ENCODE data around the gene TOR1AIP1. TPM values are rescaled to one million over a fixed set of nuclear protein-coding genes. Genes with fewer than 3 reads are reported as not detected.

TOR1AIP1 gene
- polyA plus RNA-seq, 1 donor: 26.0 TPM

GRCh38 chr1:179935909-179936496 is 53.9 kb downstream of the TOR1AIP1 start:
- no peak overlapping the region for H3K4me3 ChIP-seq (ENCODE audit: low read length)
- H3K4me1 ChIP-seq (ENCODE audit: control insufficient read depth, insufficient read depth, low read length): peaks cover 8% of the 10 kb centered on the region
- H3K9me3 ChIP-seq (ENCODE audit: control insufficient read depth, low read depth, low read length): no peaks in the 10 kb centered on the region
- no CpG with 5 or more reads among the region's 1 CpG for WGBS (ENCODE audit: insufficient coverage, low lambda C conversion rate)
- no peaks in the 10 kb centered on the region for H3K27me3 ChIP-seq (ENCODE audit: control insufficient read depth, insufficient read depth, low read length)
- no peak overlapping the region for H3K27ac ChIP-seq (ENCODE audit: low read length)
- no peak for DNase-seq
- no peaks in the 10 kb centered on the region for H3K36me3 ChIP-seq (ENCODE audit: control insufficient read depth, insufficient read depth, low read length)

DNA sequence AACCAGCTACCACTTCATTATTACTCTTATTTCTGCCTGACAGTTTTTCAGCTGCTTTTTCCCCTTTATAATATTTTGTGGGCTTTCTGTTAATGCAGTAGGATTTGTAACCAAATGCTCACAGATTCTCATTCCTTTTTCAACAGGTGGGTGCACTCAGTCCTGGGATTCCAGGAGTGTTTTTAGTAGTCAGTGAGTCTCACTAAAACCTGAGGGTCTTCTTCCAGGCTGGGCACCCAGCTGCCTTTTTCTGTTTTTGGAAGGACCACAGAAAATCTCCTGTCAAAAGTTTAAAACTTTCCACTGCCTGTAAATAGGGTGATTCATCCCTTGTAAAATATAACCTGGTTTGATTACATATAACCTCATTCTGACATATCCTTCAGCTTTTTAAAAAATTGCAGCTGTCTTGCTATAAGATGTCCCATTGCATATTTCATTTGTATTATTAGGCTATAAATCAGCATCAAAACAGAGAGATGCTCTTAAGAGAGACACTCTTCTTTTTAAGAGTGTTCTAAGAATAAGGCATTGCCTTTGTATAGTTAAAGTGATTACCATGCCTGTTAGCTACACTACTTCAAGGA is 55.7 kb downstream of the TOR1AIP1 start:
- no peaks in the 10 kb centered on the region for H3K27me3 ChIP-seq (ENCODE audit: control insufficient read depth, insufficient read depth, low read length)
- no peak overlapping the region for H3K27ac ChIP-seq (ENCODE audit: low read length)
- H3K36me3 ChIP-seq (ENCODE audit: control insufficient read depth, insufficient read depth, low read length): no peaks in the 10 kb centered on the region
- H3K9me3 ChIP-seq (ENCODE audit: control insufficient read depth, low read depth, low read length): no peaks in the 10 kb centered on the region
- no peak for DNase-seq
- H3K4me3 ChIP-seq (ENCODE audit: low read length): no peak overlapping the region
- H3K4me1 ChIP-seq (ENCODE audit: control insufficient read depth, insufficient read depth, low read length): no peaks in the 10 kb centered on the region

DNA sequence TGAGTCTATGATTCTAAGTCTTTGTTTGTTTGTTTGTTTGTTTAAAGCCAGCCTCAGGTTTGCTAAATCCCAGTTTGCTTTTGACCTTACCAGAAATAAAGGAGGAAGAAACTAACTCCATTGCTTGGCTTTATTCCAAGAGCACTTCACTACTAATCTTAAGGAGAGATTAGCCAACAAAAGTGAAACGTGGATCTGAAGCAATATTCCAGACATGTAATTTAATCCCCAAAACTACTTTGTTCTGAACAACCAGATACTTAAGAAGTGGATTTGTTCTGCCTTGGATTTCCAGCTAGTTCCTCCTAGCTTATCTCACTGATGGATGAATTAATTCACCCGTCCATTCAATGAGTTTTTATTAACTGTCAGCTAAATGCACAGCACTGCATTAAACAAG is 56.7 kb downstream of the TOR1AIP1 start:
- peak in 1 of 2 donors; percentile 53 for DNase-seq
- WGBS (ENCODE audit: insufficient coverage, low lambda C conversion rate): 29% methylated on average over 2 of the region's 2 CpGs
- Histone ChIP-seq H3K27me3 (ENCODE audit: control insufficient read depth, insufficient read depth, low read length) (no peaks in the 10 kb centered on the region), H3K36me3 (ENCODE audit: control insufficient read depth, insufficient read depth, low read length) (no peaks in the 10 kb centered on the region), H3K4me3 (ENCODE audit: low read length) (no peak overlapping the region), H3K9me3 (ENCODE audit: control insufficient read depth, low read depth, low read length) (no peaks in the 10 kb centered on the region), H3K4me1 (ENCODE audit: control insufficient read depth, insufficient read depth, low read length) (no peaks in the 10 kb centered on the region), H3K27ac (ENCODE audit: low read length) (no peak overlapping the region)

- H3K9me3 ChIP-seq (ENCODE audit: control insufficient read depth, low read depth, low read length): no peaks in the 10 kb centered on the region
- H3K27ac ChIP-seq (ENCODE audit: low read length): no peak overlapping the region
- DNase-seq: no peak
- no peaks in the 10 kb centered on the region for H3K4me1 ChIP-seq (ENCODE audit: control insufficient read depth, insufficient read depth, low read length)
- H3K4me3 ChIP-seq (ENCODE audit: low read length): no peak overlapping the region
- no CpG with 5 or more reads among the region's 1 CpG for WGBS (ENCODE audit: insufficient coverage, low lambda C conversion rate)
- no peaks in the 10 kb centered on the region for H3K27me3 ChIP-seq (ENCODE audit: control insufficient read depth, insufficient read depth, low read length)
- H3K36me3 ChIP-seq (ENCODE audit: control insufficient read depth, insufficient read depth, low read length): no peaks in the 10 kb centered on the region
Observed at GRCh38 chr1:179939941-179940340, 57.9 kb downstream of the TOR1AIP1 start.

- Histone ChIP-seq H3K36me3 (ENCODE audit: control insufficient read depth, insufficient read depth, low read length) (no peaks in the 10 kb centered on the region), H3K27me3 (ENCODE audit: control insufficient read depth, insufficient read depth, low read length) (no peaks in the 10 kb centered on the region), H3K4me1 (ENCODE audit: control insufficient read depth, insufficient read depth, low read length) (no peaks in the 10 kb centered on the region), H3K4me3 (ENCODE audit: low read length) (no peak overlapping the region), H3K9me3 (ENCODE audit: control insufficient read depth, low read depth, low read length) (no peaks in the 10 kb centered on the region), H3K27ac (ENCODE audit: low read length) (no peak overlapping the region)
- no CpG with 5 or more reads among the region's 2 CpGs for WGBS (ENCODE audit: insufficient coverage, low lambda C conversion rate)
- peak in 1 of 2 donors; percentile 56 for DNase-seq
Observed at GRCh38 chr1:179941454-179941853, 59.4 kb downstream of the TOR1AIP1 start.

DNA sequence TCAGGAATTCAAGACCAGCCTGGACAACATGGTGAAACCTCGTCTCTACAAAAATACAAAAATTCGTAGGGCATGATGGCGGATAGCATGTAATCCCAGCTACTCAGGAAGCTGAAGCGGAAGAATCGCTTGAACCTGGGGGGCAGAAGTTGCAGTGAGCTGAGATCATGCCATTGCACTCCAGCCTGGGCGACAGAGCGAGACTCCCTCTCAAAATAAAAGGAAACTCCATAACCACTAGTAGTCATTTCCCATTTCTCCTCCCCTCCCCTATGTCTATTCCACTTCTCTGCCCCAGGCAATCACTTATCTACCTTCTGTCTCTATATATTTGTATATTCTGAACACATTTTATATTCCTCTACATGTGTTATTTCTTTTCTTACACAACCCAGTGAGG is 68.6 kb downstream of the TOR1AIP1 start:
- WGBS (ENCODE audit: insufficient coverage, low lambda C conversion rate): no CpG with 5 or more reads among the region's 7 CpGs
- H3K4me3 ChIP-seq (ENCODE audit: low read length): no peak overlapping the region

DNA sequence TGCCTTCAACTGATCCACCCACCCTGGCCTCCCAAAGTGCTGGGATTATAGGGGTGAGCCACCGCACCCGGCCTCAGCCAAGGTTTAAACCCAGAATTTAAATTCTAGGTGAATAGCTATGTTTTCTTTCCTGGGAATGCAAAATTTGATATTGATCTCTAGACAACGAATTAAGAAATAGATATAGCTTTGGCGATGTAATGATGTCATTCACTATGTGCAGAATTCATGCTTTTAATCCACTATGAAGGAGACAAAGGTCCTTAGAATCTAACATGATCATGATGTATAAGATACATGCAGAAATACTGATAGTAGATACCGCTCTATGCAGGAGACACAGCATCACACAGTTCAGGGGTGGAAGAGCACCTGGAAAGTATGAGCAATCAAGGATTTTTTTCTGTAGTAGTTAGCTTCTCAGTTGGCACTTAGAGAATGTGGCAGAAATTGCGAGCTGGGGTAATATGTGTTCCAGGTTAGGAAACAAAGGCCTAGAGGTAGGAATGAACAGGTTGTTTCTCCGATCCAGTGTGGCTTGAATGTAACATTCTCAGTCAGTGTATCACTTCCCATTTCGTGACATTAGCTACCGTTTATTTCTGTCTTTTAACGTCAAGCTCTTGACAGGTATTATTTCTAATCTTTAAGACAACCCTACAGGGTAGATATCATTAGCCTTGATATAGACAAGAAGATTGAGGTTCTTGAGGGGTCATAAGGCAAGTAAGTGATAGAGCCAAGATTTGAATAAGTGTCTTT is 69.5 kb downstream of the TOR1AIP1 start:
- Histone ChIP-seq H3K9me3 (ENCODE audit: control insufficient read depth, low read depth, low read length) (no peaks in the 10 kb centered on the region), H3K27ac (ENCODE audit: low read length) (no peak overlapping the region), H3K4me3 (ENCODE audit: low read length) (no peak overlapping the region), H3K4me1 (ENCODE audit: control insufficient read depth, insufficient read depth, low read length) (peaks cover 4% of the 10 kb centered on the region), H3K36me3 (ENCODE audit: control insufficient read depth, insufficient read depth, low read length) (no peaks in the 10 kb centered on the region), H3K27me3 (ENCODE audit: control insufficient read depth, insufficient read depth, low read length) (no peaks in the 10 kb centered on the region)
- WGBS (ENCODE audit: insufficient coverage, low lambda C conversion rate): 67% methylated on average over 3 of the region's 10 CpGs
- no peak for DNase-seq

More for the DNA sequence above, 68.6 kb downstream of the TOR1AIP1 start:
- H3K4me1 ChIP-seq (ENCODE audit: control insufficient read depth, insufficient read depth, low read length): peaks cover 4% of the 10 kb centered on the region
- H3K27ac ChIP-seq (ENCODE audit: low read length): no peak overlapping the region
- no peak for DNase-seq
- no peaks in the 10 kb centered on the region for H3K27me3 ChIP-seq (ENCODE audit: control insufficient read depth, insufficient read depth, low read length)
- no peaks in the 10 kb centered on the region for H3K36me3 ChIP-seq (ENCODE audit: control insufficient read depth, insufficient read depth, low read length)
- no peaks in the 10 kb centered on the region for H3K9me3 ChIP-seq (ENCODE audit: control insufficient read depth, low read depth, low read length)

GRCh38 chr1:179952186-179952585 is 70.1 kb downstream of the TOR1AIP1 start:
- peaks cover 4% of the 10 kb centered on the region for H3K4me1 ChIP-seq (ENCODE audit: control insufficient read depth, insufficient read depth, low read length)

GRCh38 chr1:179953974-179954492 is 71.9 kb downstream of the TOR1AIP1 start:
- Histone ChIP-seq H3K27me3 (ENCODE audit: control insufficient read depth, insufficient read depth, low read length) (no peaks in the 10 kb centered on the region), H3K27ac (ENCODE audit: low read length) (peak overlapping the region; percentile 95), H3K4me3 (ENCODE audit: low read length) (peak overlapping the region; percentile 85), H3K9me3 (ENCODE audit: control insufficient read depth, low read depth, low read length) (no peaks in the 10 kb centered on the region), H3K36me3 (ENCODE audit: control insufficient read depth, insufficient read depth, low read length) (no peaks in the 10 kb centered on the region), H3K4me1 (ENCODE audit: control insufficient read depth, insufficient read depth, low read length) (peaks cover 4% of the 10 kb centered on the region)
- 0% methylated on average over 1 of the region's 19 CpGs for WGBS (ENCODE audit: insufficient coverage, low lambda C conversion rate)
- DNase-seq: no peak

More at GRCh38 chr1:179952186-179952585, 70.1 kb downstream of the TOR1AIP1 start:
- Histone ChIP-seq H3K36me3 (ENCODE audit: control insufficient read depth, insufficient read depth, low read length) (no peaks in the 10 kb centered on the region), H3K27me3 (ENCODE audit: control insufficient read depth, insufficient read depth, low read length) (no peaks in the 10 kb centered on the region), H3K27ac (ENCODE audit: low read length) (no peak overlapping the region), H3K9me3 (ENCODE audit: control insufficient read depth, low read depth, low read length) (no peaks in the 10 kb centered on the region), H3K4me3 (ENCODE audit: low read length) (no peak overlapping the region)
- WGBS (ENCODE audit: insufficient coverage, low lambda C conversion rate): 100% methylated on average over 2 of the region's 4 CpGs
- no peak for DNase-seq

GRCh38 chr1:179954493-179955286 is 72.6 kb downstream of the TOR1AIP1 start, which contains the start of gene CEP350:
CEP350 (plus strand) TSS chr1:179954810; CDS start chr1:179986182, 31,372 bp downstream.
- Histone ChIP-seq H3K4me3 (ENCODE audit: low read length) (peak within 1 kb of the TSS; percentile 85), H3K27ac (ENCODE audit: low read length) (peak within 1 kb of the TSS; percentile 95), H3K4me1 (ENCODE audit: control insufficient read depth, insufficient read depth, low read length) (peaks cover 4% of the 10 kb centered on the region), H3K36me3 (ENCODE audit: control insufficient read depth, insufficient read depth, low read length) (no peaks in the 10 kb centered on the region), H3K27me3 (ENCODE audit: control insufficient read depth, insufficient read depth, low read length) (no peaks in the 10 kb centered on the region), H3K9me3 (ENCODE audit: control insufficient read depth, low read depth, low read length) (no peaks in the 10 kb centered on the region)
- no CpG with 5 or more reads among the region's 72 CpGs for WGBS (ENCODE audit: insufficient coverage, low lambda C conversion rate)
- DNase-seq: peak; percentile 99
